ENCODE results near the gene CAVIN3. TPM values are rescaled to one million over a fixed set of nuclear protein-coding genes. Genes with fewer than 3 reads are reported as not detected.

The CAVIN3 gene
- total and polyA plus RNA-seq, 8 donors: 12.8 to 166 (median 54.2) TPM

- Histone ChIP-seq H3K4me1 (peaks cover 0 to 13% (median 6%) of the 10 kb centered on the region in 4 donors), H3K4me3 (no peak overlapping the region), H3K9me3 (no peaks in the 10 kb centered on the region), H3K36me3 (peaks cover 0 to 13% (median 0%) of the 10 kb centered on the region in 4 donors), H3K27me3 (no peaks in the 10 kb centered on the region), H3K27ac (no peak overlapping the region)
- intact Hi-C loops (cut with DNase I; ENCODE audit: low total_unique reads): no loop called here
- TF ChIP-seq POLR2A (IDR thresholded peaks at IDR 0.05): no peak
- no peak for TF ChIP-seq POLR2AphosphoS5 (IDR thresholded peaks at IDR 0.05)
- TF ChIP-seq EP300 (IDR thresholded peaks at IDR 0.05): no peak
- TF ChIP-seq CTCF (IDR thresholded peaks at IDR 0.05): no peak
- WGBS, 5 donors: 90 to 95% (median 93%) methylated on average over 5 of the region's 5 CpGs
- no peak for DNase-seq
Observed at GRCh38 chr11:6332066-6332465, 11.8 kb upstream of the CAVIN3 start.

- intact Hi-C loops (cut with DNase I; ENCODE audit: low total_unique reads): no loop called here
- no peaks in the 10 kb centered on the region for H3K36me3 ChIP-seq
- H3K4me3 ChIP-seq: no peak overlapping the region
- TF ChIP-seq CTCF (IDR thresholded peaks at IDR 0.05) (no peak), POLR2A (IDR thresholded peaks at IDR 0.05) (no peak), POLR2AphosphoS5 (IDR thresholded peaks at IDR 0.05) (no peak), EP300 (IDR thresholded peaks at IDR 0.05) (no peak)
- no peaks in the 10 kb centered on the region for H3K9me3 ChIP-seq
- no peaks in the 10 kb centered on the region for H3K27me3 ChIP-seq
- no peak overlapping the region for H3K27ac ChIP-seq
- peaks cover 0 to 19% (median 4%) of the 10 kb centered on the region in 4 donors for H3K4me1 ChIP-seq
- DNase-seq: no peak
Observed at GRCh38 chr11:6328321-6328720, 8.0 kb upstream of the CAVIN3 start.

- intact Hi-C loops (cut with DNase I; ENCODE audit: low total_unique reads): no loop called here
- H3K4me3 ChIP-seq: no peak overlapping the region
- H3K9me3 ChIP-seq: no peaks in the 10 kb centered on the region
- no peak for DNase-seq
- no peaks in the 10 kb centered on the region for H3K36me3 ChIP-seq
- H3K27me3 ChIP-seq: no peaks in the 10 kb centered on the region
- no peak overlapping the region for H3K27ac ChIP-seq
- H3K4me1 ChIP-seq: peaks cover 0 to 19% (median 3%) of the 10 kb centered on the region in 4 donors
- TF ChIP-seq POLR2AphosphoS5 (IDR thresholded peaks at IDR 0.05): no peak
- no peak for TF ChIP-seq CTCF (IDR thresholded peaks at IDR 0.05)
- no peak for TF ChIP-seq EP300 (IDR thresholded peaks at IDR 0.05)
- no peak for TF ChIP-seq POLR2A (IDR thresholded peaks at IDR 0.05)
Observed at GRCh38 chr11:6327806-6328205, 7.5 kb upstream of the CAVIN3 start.

- WGBS, 5 donors: 74 to 90% (median 86%) methylated on average over 2 of the region's 2 CpGs
- no peaks in the 10 kb centered on the region for H3K9me3 ChIP-seq
- TF ChIP-seq EP300 (IDR thresholded peaks at IDR 0.05): no peak
- no peak for TF ChIP-seq POLR2A (IDR thresholded peaks at IDR 0.05)
- TF ChIP-seq POLR2AphosphoS5 (IDR thresholded peaks at IDR 0.05): no peak
- no peak for TF ChIP-seq CTCF (IDR thresholded peaks at IDR 0.05)
- no peaks in the 10 kb centered on the region for H3K36me3 ChIP-seq
- H3K4me1 ChIP-seq: peaks cover under 1 to 23% (median 8%) of the 10 kb centered on the region in 4 donors
- no peak for DNase-seq
- intact Hi-C loops (cut with DNase I; ENCODE audit: low total_unique reads): no loop called here
- no peaks in the 10 kb centered on the region for H3K27me3 ChIP-seq
- no peak overlapping the region for H3K27ac ChIP-seq
- no peak overlapping the region for H3K4me3 ChIP-seq
Observed at GRCh38 chr11:6326985-6327384, 6.7 kb upstream of the CAVIN3 start.

All from stomach (tissue), 9 donors.